T-cell (primary cell): ENCODE results near the gene SSBP4. TPM values are rescaled to one million over a fixed set of nuclear protein-coding genes. Genes with fewer than 3 reads are reported as not detected.

ENCODE experiments used
- ATAC-seq, 4 experiments: fragments of 200-7000 bp in 3 of 4; fragments of 150-1000 bp in 1 of 4; cut with Tn5 transposase; replicated peaks in 1 of 4; 1 replicate in 3 of 4; 2 replicates in 1 of 4; pipeline ENCODE4 v1.10.0; 2021; ENCODE audit warnings: moderate library complexity in 3 of 4, mild to moderate bottlenecking in 2 of 4, moderate number of reproducible peaks in 1 of 4
- CTCF ChIA-PET, 2 donors: fragments of 300-600 bp; sonication (Branson Sonifier 250); formaldehyde crosslinking; loops; one replicate each; lab custom pipeline; 2022; ENCODE audit warnings: antibody characterized with exemption in 2 of 2; lab: Charles Lee
- POLR2A ChIA-PET, 2 donors: fragments of 300-600 bp; sonication (Branson Sonifier 250); formaldehyde crosslinking; loops; one replicate each; lab custom pipeline; 2022; ENCODE audit warnings: antibody characterized with exemption in 2 of 2; lab: Charles Lee
- DNase-seq, 35 experiments: peaks; one replicate each; pipeline versions ENCODE4 v3.0.0 to v3.0.0-alpha.2; 2013 to 2023
- H3K27ac ChIP-seq: one replicate; pipeline ENCODE4 v1.5.1; 2013; ENCODE audit warnings: low read length
- H3K27me3 ChIP-seq, 2 experiments: replicated peaks in 1 of 2; 1 replicate in 1 of 2; 2 replicates in 1 of 2; pipeline versions ENCODE4 v1.6.1 to v1.7.0; 2013; ENCODE audit warnings: low read length in 1 of 2, mixed read lengths in 1 of 2; ENCODE audit not compliant: control insufficient read depth in 2 of 2, insufficient read depth in 2 of 2; ENCODE audit errors: extremely low read depth in 1 of 2
- H3K36me3 ChIP-seq, 2 donors: 1 replicate in 1 of 2; 2 replicates in 1 of 2; pipeline versions ENCODE4 v1.6.1 to v1.7.0; 2013; ENCODE audit warnings: low read length in 1 of 2; ENCODE audit not compliant: control insufficient read depth in 2 of 2, insufficient read depth in 1 of 2; ENCODE audit errors: extremely low read depth in 1 of 2
- H3K4me1 ChIP-seq, 2 experiments: 1 replicate in 1 of 2; 2 replicates in 1 of 2; pipeline versions ENCODE4 v1.6.1 to v1.7.0; 2013; ENCODE audit warnings: low read length in 2 of 2, mixed read lengths in 1 of 2; ENCODE audit not compliant: insufficient read depth in 2 of 2, control insufficient read depth in 1 of 2; ENCODE audit errors: extremely low read depth in 1 of 2
- H3K4me3 ChIP-seq, 2 donors: 1 replicate in 1 of 2; 2 replicates in 1 of 2; pipeline versions ENCODE4 v1.5.1 to v1.7.0; 2013; ENCODE audit warnings: mild to moderate bottlenecking in 2 of 2, low read length in 1 of 2, moderate library complexity in 1 of 2; ENCODE audit not compliant: control insufficient read depth in 1 of 2; ENCODE audit errors: extremely low read depth in 1 of 2
- H3K9me3 ChIP-seq: 2 replicates; pipeline ENCODE4 v1.7.0; 2013
- H3K27ac Mint-ChIP-seq, 2 donors: one replicate each; pipeline ENCODE4 v1.8.0; 2020 to 2021; ENCODE audit warnings: mild to moderate bottlenecking in 2 of 2, mixed read lengths in 2 of 2
- H3K27me3 Mint-ChIP-seq, 2 donors: one replicate each; pipeline ENCODE4 v1.8.0; 2021 to 2022; ENCODE audit warnings: mixed read lengths in 2 of 2
- H3K36me3 Mint-ChIP-seq: one replicate; pipeline ENCODE4 v1.8.0; 2021; ENCODE audit warnings: mixed read lengths
- H3K4me1 Mint-ChIP-seq, 3 donors: one replicate each; pipeline ENCODE4 v1.8.0; 2020 to 2022; ENCODE audit warnings: mixed read lengths in 3 of 3, mild to moderate bottlenecking in 1 of 3
- H3K4me3 Mint-ChIP-seq, 3 donors: one replicate each; pipeline ENCODE4 v1.8.0; 2020 to 2022; ENCODE audit warnings: mild to moderate bottlenecking in 3 of 3, mixed read lengths in 3 of 3, moderate library complexity in 3 of 3
- H3K9me3 Mint-ChIP-seq, 3 donors: one replicate each; pipeline ENCODE4 v1.8.0; 2020 to 2022; ENCODE audit warnings: mixed read lengths in 3 of 3
- WGBS: methylation state at CpG from one replicate; pipeline ENCODE4 v1.1.5; 2013; ENCODE audit warnings: missing lambda C conversion rate; ENCODE audit not compliant: insufficient coverage; 5-methylcytosine and 5-hydroxymethylcytosine counted together
- total RNA-seq, 35 experiments: library from RNA in 6 of 35; stranded (reverse) in 6 of 35; fragments of 120-200 nt in 1 of 35; gene quantifications; one replicate each; pipeline versions ENCODE4 v1.2.1 to v1.2.4 and lab custom pipeline; 2013 to 2026

SSBP4 gene
- total RNA-seq, 5 donors from 2014 or later (not counting 1 experiment from before 2014, with no cell fraction given), result 71.3 to 127 (median 102) TPM

- H3K4me1 Mint-ChIP-seq, result peaks cover 0 to 4% (median 3%) of the 10 kb centered on the region in 3 donors
- H3K36me3 ChIP-seq, result peaks cover 16 to 63% of the 10 kb centered on the region in 2 donors
- no peaks in the 10 kb centered on the region for H3K27me3 ChIP-seq
- ChIA-PET CTCF (interaction anchor here (1.0 to 1.2 kb wide), 2 partner anchors 11 to 409 kb away, joined by 3 read pairs; no protein-coding TSS in a partner anchor), POLR2A (no interaction called here)
- H3K36me3 Mint-ChIP-seq, result peaks cover 24% of the 10 kb centered on the region
- no peak overlapping the region for H3K4me3 Mint-ChIP-seq
- no peaks in the 10 kb centered on the region for H3K9me3 Mint-ChIP-seq
- H3K4me1 ChIP-seq, result peaks cover 0 to 10% of the 10 kb centered on the region in 2 experiments
- WGBS, result 76% methylated on average over 29 of the region's 33 CpGs
- H3K27me3 Mint-ChIP-seq, result no peaks in the 10 kb centered on the region
- H3K27ac ChIP-seq, result no peak overlapping the region
- H3K27ac Mint-ChIP-seq, result no peak overlapping the region
- no peak overlapping the region for H3K4me3 ChIP-seq
- no peaks in the 10 kb centered on the region for H3K9me3 ChIP-seq
- ATAC-seq, result peak in 1 of 4 experiments; percentile 17
- DNase-seq, result no peak
Observed at GRCh38 chr19:18450021-18450930, 31.1 kb downstream of the SSBP4 start.

GRCh38 chr19:18450931-18451836, 32.0 kb downstream of the SSBP4 start:
- H3K27ac ChIP-seq, result no peak overlapping the region
- Mint-ChIP-seq H3K27me3 (no peaks in the 10 kb centered on the region), H3K4me3 (no peak overlapping the region), H3K9me3 (no peaks in the 10 kb centered on the region), H3K36me3 (peaks cover 24% of the 10 kb centered on the region), H3K27ac (no peak overlapping the region), H3K4me1 (peaks cover 0 to 4% (median 3%) of the 10 kb centered on the region in 3 donors)
- H3K36me3 ChIP-seq, result peaks cover 17 to 59% of the 10 kb centered on the region in 2 donors
- DNase-seq (peak; percentile 55 to 89 (median 82)), ATAC-seq (peak; percentile 78 to 93 (median 86))
- POLR2A ChIA-PET, result interaction anchor here in 1 of 2 donors (0.6 kb wide), 1 partner anchor 106 kb away, joined by 9 read pairs; no protein-coding TSS in a partner anchor
- no peak overlapping the region for H3K4me3 ChIP-seq
- WGBS, result 43% methylated on average over 20 of the region's 26 CpGs
- CTCF ChIA-PET, result interaction anchor here (0.5 to 1.2 kb wide), 9 partner anchors 9 to 753 kb away, joined by 3 to 6 read pairs (median 4); no protein-coding TSS in a partner anchor
- no peaks in the 10 kb centered on the region for H3K9me3 ChIP-seq
- peaks cover 0 to 10% of the 10 kb centered on the region in 2 experiments for H3K4me1 ChIP-seq
- no peaks in the 10 kb centered on the region for H3K27me3 ChIP-seq

GRCh38 chr19:18452386-18452785, 33.2 kb downstream of the SSBP4 start:
- Mint-ChIP-seq H3K27ac (no peak overlapping the region), H3K9me3 (no peaks in the 10 kb centered on the region), H3K4me1 (peaks cover 0 to 4% (median 3%) of the 10 kb centered on the region in 3 donors), H3K27me3 (no peaks in the 10 kb centered on the region), H3K4me3 (no peak overlapping the region), H3K36me3 (peaks cover 18% of the 10 kb centered on the region)
- DNase-seq (no peak), ATAC-seq (no peak)
- Histone ChIP-seq H3K9me3 (no peaks in the 10 kb centered on the region), H3K36me3 (peaks cover 22 to 57% of the 10 kb centered on the region in 2 donors), H3K27me3 (no peaks in the 10 kb centered on the region), H3K27ac (no peak overlapping the region), H3K4me3 (no peak overlapping the region), H3K4me1 (peaks cover 0 to 10% of the 10 kb centered on the region in 2 experiments)
- CTCF ChIA-PET, result interaction anchor here (0.6 to 1.7 kb wide), 3 partner anchors 15 to 67 kb away, joined by 3 to 4 read pairs (median 3); no protein-coding TSS in a partner anchor
- 95% methylated on average over 2 of the region's 3 CpGs for WGBS
- POLR2A ChIA-PET, result no interaction called here

- peaks cover 0 to 10% of the 10 kb centered on the region in 2 experiments for H3K4me1 ChIP-seq
- no peak overlapping the region for H3K4me3 ChIP-seq
- ATAC-seq, result no peak
- H3K4me1 Mint-ChIP-seq, result peaks cover 0 to 4% (median 3%) of the 10 kb centered on the region in 3 donors
- ChIA-PET POLR2A (no interaction called here), CTCF (interaction anchor here (0.7 to 1.7 kb wide), 2 partner anchors 66 to 392 kb away, joined by 3 read pairs; no protein-coding TSS in a partner anchor)
- no peak overlapping the region for H3K4me3 Mint-ChIP-seq
- H3K27me3 Mint-ChIP-seq, result no peaks in the 10 kb centered on the region
- H3K27ac ChIP-seq, result no peak overlapping the region
- no peak overlapping the region for H3K27ac Mint-ChIP-seq
- WGBS, result 88% methylated on average over 4 of the region's 10 CpGs
- peaks cover 22 to 60% of the 10 kb centered on the region in 2 donors for H3K36me3 ChIP-seq
- H3K36me3 Mint-ChIP-seq, result peaks cover 14% of the 10 kb centered on the region
- DNase-seq, result no peak
- H3K27me3 ChIP-seq, result no peaks in the 10 kb centered on the region
- no peaks in the 10 kb centered on the region for H3K9me3 Mint-ChIP-seq
- no peaks in the 10 kb centered on the region for H3K9me3 ChIP-seq
Observed at GRCh38 chr19:18453269-18454024, 34.2 kb downstream of the SSBP4 start.

GRCh38 chr19:18456279-18456678, 37.1 kb downstream of the SSBP4 start:
- ATAC-seq (peak in 1 of 4 experiments; percentile 12), DNase-seq (no peak)
- Histone ChIP-seq H3K36me3 (peaks cover 11 to 59% of the 10 kb centered on the region in 2 donors), H3K4me1 (peaks cover 0 to 3% of the 10 kb centered on the region in 2 experiments), H3K27ac (no peak overlapping the region), H3K4me3 (no peak overlapping the region), H3K9me3 (no peaks in the 10 kb centered on the region), H3K27me3 (no peaks in the 10 kb centered on the region)
- H3K27ac Mint-ChIP-seq, result no peak overlapping the region
- H3K4me1 Mint-ChIP-seq, result no peaks in the 10 kb centered on the region
- H3K9me3 Mint-ChIP-seq, result no peaks in the 10 kb centered on the region
- peaks cover 8% of the 10 kb centered on the region for H3K36me3 Mint-ChIP-seq
- no peak overlapping the region for H3K4me3 Mint-ChIP-seq
- POLR2A ChIA-PET, result no interaction called here
- WGBS, result 94% methylated on average over 4 of the region's 4 CpGs
- H3K27me3 Mint-ChIP-seq, result no peaks in the 10 kb centered on the region
- CTCF ChIA-PET, result no interaction called here
